HepG2 (cell line): Measurements from ENCODE around the gene PDIA5. TPM values are rescaled to one million over a fixed set of nuclear protein-coding genes. Genes with fewer than 3 reads are reported as not detected.

Experiments
- ADNP ChIP-seq: sonication (generic); formaldehyde crosslinking; IDR thresholded peaks from 2 replicates; pipeline ENCODE4 v1.4.0; 2020; ENCODE audit warnings: missing genetic modification reagents
- CREM ChIP-seq, 2 experiments: sonication (generic) in 1 of 2; formaldehyde crosslinking in 1 of 2; IDR thresholded peaks; 2 replicates each; pipeline versions ENCODE4 v1.4.0 to v1.6.1; 2016 to 2020; ENCODE audit warnings: antibody characterized with exemption in 1 of 2, mild to moderate bottlenecking in 1 of 2, missing genetic modification reagents in 1 of 2
- ELF4 ChIP-seq: sonication (generic); formaldehyde crosslinking; IDR thresholded peaks from 2 replicates; pipeline ENCODE4 v1.5.0; 2020; ENCODE audit warnings: missing genetic modification reagents, mild to moderate bottlenecking, moderate library complexity, borderline replicate concordance
- ETS1 ChIP-seq: sonication (generic); formaldehyde crosslinking; IDR thresholded peaks from 2 replicates; pipeline ENCODE4 v1.4.0; 2020; ENCODE audit warnings: missing genetic modification reagents
- FOXJ3 ChIP-seq: sonication (generic); formaldehyde crosslinking; IDR thresholded peaks from 2 replicates; pipeline ENCODE4 v1.4.0; 2020; ENCODE audit warnings: missing genetic modification reagents, mild to moderate bottlenecking, borderline replicate concordance
- FOXK2 ChIP-seq: fragments of 450-650 bp; IDR thresholded peaks from 2 replicates; pipeline ENCODE4 v1.6.1; 2016
- HOXA7 ChIP-seq: sonication (generic); formaldehyde crosslinking; IDR thresholded peaks from 2 replicates; pipeline ENCODE4 v1.8.1; 2022; ENCODE audit warnings: mild to moderate bottlenecking, missing genetic modification reagents, moderate library complexity
- LBX2 ChIP-seq: sonication (generic); formaldehyde crosslinking; IDR thresholded peaks from 2 replicates; pipeline ENCODE4 v1.5.0; 2020; ENCODE audit warnings: missing genetic modification reagents, mild to moderate bottlenecking, borderline replicate concordance
- MAFK ChIP-seq, 2 experiments: IDR thresholded peaks in 1 of 2; conservative IDR thresholded peaks in 1 of 2; 2 replicates each; pipeline ENCODE4 v1.6.1; 2011; ENCODE audit warnings: improper control_type of control experiment in 2 of 2, low read length in 2 of 2
- MXD4 ChIP-seq: IDR thresholded peaks from 2 replicates; pipeline ENCODE4 v1.6.1; 2016; ENCODE audit warnings: mild to moderate bottlenecking, missing biosample characterization, missing genetic modification reagents
- SCMH1 ChIP-seq: sonication (generic); formaldehyde crosslinking; IDR thresholded peaks from 2 replicates; pipeline ENCODE4 v1.9.0; 2021; ENCODE audit warnings: missing genetic modification reagents, mild to moderate bottlenecking, borderline replicate concordance
- YEATS4 ChIP-seq: sonication (generic); formaldehyde crosslinking; IDR thresholded peaks from 2 replicates; pipeline ENCODE4 v1.4.0; 2020; ENCODE audit warnings: missing genetic modification reagents, borderline replicate concordance
- ZFP36 ChIP-seq: fragments of 150-350 bp; IDR thresholded peaks from 2 replicates; pipeline ENCODE4 v1.6.1; 2018; ENCODE audit warnings: borderline replicate concordance, low read length, low read depth; ENCODE audit not compliant: partially characterized antibody
- ZKSCAN8 ChIP-seq: IDR thresholded peaks from 2 replicates; pipeline ENCODE4 v1.6.1; 2016; ENCODE audit warnings: borderline replicate concordance, missing genetic modification reagents, missing compliant biosample characterization
- ZNF296 ChIP-seq: sonication (generic); formaldehyde crosslinking; conservative IDR thresholded peaks from 2 replicates; pipeline ENCODE4 v1.5.0; 2020; ENCODE audit warnings: mild to moderate bottlenecking, missing genetic modification reagents
- ZNF329 ChIP-seq: sonication (generic); formaldehyde crosslinking; IDR thresholded peaks from 2 replicates; pipeline ENCODE4 v1.9.0; 2021; ENCODE audit warnings: low read depth, mild to moderate bottlenecking, missing genetic modification reagents
- ZNF543 ChIP-seq: sonication (generic); formaldehyde crosslinking; IDR thresholded peaks from 2 replicates; pipeline ENCODE4 v1.4.0; 2020; ENCODE audit warnings: mild to moderate bottlenecking, missing genetic modification reagents
- ZNF589 ChIP-seq: sonication (generic); formaldehyde crosslinking; conservative IDR thresholded peaks from 2 replicates; pipeline ENCODE4 v1.8.0; 2022; ENCODE audit warnings: mild to moderate bottlenecking, moderate library complexity, missing genetic modification reagents
- ZNF713 ChIP-seq: sonication (generic); formaldehyde crosslinking; IDR thresholded peaks from 2 replicates; pipeline ENCODE4 v1.4.0; 2020; ENCODE audit warnings: mild to moderate bottlenecking, missing genetic modification reagents
- ZNF75D ChIP-seq: sonication (generic); formaldehyde crosslinking; IDR thresholded peaks from 2 replicates; pipeline ENCODE4 v1.8.1; 2023; ENCODE audit warnings: missing genetic modification reagents, mild to moderate bottlenecking, borderline replicate concordance
- ZNF776 ChIP-seq: sonication (generic); formaldehyde crosslinking; IDR thresholded peaks from 2 replicates; pipeline ENCODE4 v1.4.0; 2020; ENCODE audit warnings: mild to moderate bottlenecking, missing genetic modification reagents
- ZNF781 ChIP-seq: sonication (generic); formaldehyde crosslinking; IDR thresholded peaks from 2 replicates; pipeline ENCODE4 v1.5.1; 2020; ENCODE audit warnings: borderline replicate concordance, mild to moderate bottlenecking, missing genetic modification reagents; ENCODE audit errors: not compliant biosample characterization
- ZNF790 ChIP-seq: sonication (generic); formaldehyde crosslinking; IDR thresholded peaks from 2 replicates; pipeline ENCODE4 v1.8.0; 2022; ENCODE audit warnings: missing genetic modification reagents, mild to moderate bottlenecking, borderline replicate concordance
- polyA plus RNA-seq, 8 experiments: library from polyadenylated mRNA; depleted of rRNA in 3 of 8; stranded (reverse) in 7 of 8; unstranded in 1 of 8; fragments of >200 nt; fragmentation: Illumina TruSeq in 4 of 8; extraction: Trizol in 4 of 8; gene quantifications; 2 replicates each; pipeline versions ENCODE4 v1.2.1 to v1.2.3, GENCODE V29; 2011 to 2016; ENCODE audit warnings: low read depth in 4 of 8, missing spikeins in 1 of 8, mixed read lengths in 1 of 8; ENCODE audit not compliant: insufficient read depth in 1 of 8
- total RNA-seq, 5 experiments: library from RNA; depleted of rRNA; stranded (reverse); fragments of >200 nt; fragmentation: Illumina TruSeq; extraction: Trizol; gene quantifications; 2 replicates each; pipeline ENCODE4 v1.2.3, GENCODE V29; 2016; ENCODE audit warnings: low read depth in 1 of 5
- TF ChIP-seq, protein P1 (sequence below): sonication (generic); formaldehyde crosslinking; IDR thresholded peaks from 2 replicates; pipeline ENCODE4 v1.5.0; 2020; ENCODE audit warnings: missing genetic modification reagents

Gene PDIA5
- total and polyA plus RNA-seq, 2 of the 13 experiments (the other 11 are each of a cell fraction or from before 2014, with no cell fraction given), result 51.3 to 74.3 TPM

DNA sequence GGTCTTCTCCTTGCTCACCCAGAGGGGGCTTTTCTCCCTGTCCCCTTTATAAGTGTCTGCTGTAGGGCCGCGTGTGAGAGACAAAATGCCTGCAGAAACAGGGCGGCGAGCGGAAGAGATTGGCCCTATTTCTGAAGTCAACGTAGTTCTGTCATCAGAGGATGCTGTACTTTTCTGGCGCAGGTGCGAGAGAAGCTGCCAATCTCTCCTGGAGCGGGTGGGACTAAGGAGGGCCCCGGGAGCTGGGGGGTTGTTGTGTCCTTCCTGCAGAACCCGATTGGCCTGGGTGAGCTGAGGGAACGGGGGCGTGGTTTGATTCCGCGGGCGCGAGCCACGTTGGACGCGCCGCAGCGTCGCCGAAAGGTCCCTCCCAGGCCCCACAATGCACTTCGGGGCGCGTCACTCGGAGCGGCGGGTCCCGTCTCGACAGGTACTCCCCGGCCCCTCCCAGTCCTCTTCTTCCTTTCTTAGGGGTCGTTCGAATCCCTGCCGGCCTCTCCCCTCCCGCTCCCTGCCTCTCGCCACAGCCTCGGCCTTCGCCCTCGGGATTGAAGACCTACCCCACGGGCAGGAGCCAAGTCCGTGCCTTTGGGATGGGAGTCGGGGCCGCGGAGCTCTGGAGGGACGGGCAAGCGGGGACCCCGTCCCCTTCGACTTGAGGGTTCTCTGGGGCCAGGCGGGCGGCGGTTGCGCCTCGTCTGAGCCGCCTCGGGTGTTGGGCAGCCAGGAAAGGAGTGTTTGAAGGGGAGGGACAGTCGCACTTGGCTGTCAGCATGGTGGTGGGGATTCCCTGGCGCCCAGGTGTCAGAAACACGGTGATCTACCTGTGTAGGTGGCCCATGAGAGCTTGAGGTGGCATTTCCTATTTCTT, 135.0 kb downstream of the PDIA5 start, which contains the start of gene SEC22A (continued):
- TF ChIP-seq ETS1 (CRISPR knock-in tag) (no peak), ZNF543 (CRISPR knock-in tag) (peak; percentile 39; the same call in 1 of the 2 replicates), FOXK2 (no peak; the same call in 1 of the 2 replicates), ZNF329 (CRISPR knock-in tag) (no peak), ELF4 (CRISPR knock-in tag) (no peak), ZNF713 (CRISPR knock-in tag) (no peak), ADNP (CRISPR knock-in tag) (no peak), LBX2 (CRISPR knock-in tag) (no peak), MXD4 (CRISPR knock-in tag) (no peak), FOXJ3 (CRISPR knock-in tag) (no peak), ZNF776 (no peak), ZNF296 (CRISPR knock-in tag) (no peak), ZKSCAN8 (no peak), ZNF781 (CRISPR knock-in tag) (peak; percentile 22), ZFP36 (no peak), ZNF589 (CRISPR knock-in tag) (no peak), YEATS4 (CRISPR knock-in tag) (peak; percentile 67; the same call in 1 of the 2 replicates), MAFK (conservative IDR thresholded peaks at IDR 0.05 in 1 of 2, IDR thresholded peaks at IDR 0.05 in 1 of 2; ENCODE audit: low read length in 2 of 2) (no peak), HOXA7 (CRISPR knock-in tag) (no peak), SCMH1 (CRISPR knock-in tag) (no peak), ZNF790 (peak; percentile 42; the same call in 1 of the 2 replicates), CREM (IDR thresholded peaks at IDR 0.05) (peak; percentile 75), CREM (CRISPR knock-in tag; IDR thresholded peaks at IDR 0.05) (no peak), ZNF75D (CRISPR knock-in tag) (no peak)
- TF ChIP-seq, protein P1, sequence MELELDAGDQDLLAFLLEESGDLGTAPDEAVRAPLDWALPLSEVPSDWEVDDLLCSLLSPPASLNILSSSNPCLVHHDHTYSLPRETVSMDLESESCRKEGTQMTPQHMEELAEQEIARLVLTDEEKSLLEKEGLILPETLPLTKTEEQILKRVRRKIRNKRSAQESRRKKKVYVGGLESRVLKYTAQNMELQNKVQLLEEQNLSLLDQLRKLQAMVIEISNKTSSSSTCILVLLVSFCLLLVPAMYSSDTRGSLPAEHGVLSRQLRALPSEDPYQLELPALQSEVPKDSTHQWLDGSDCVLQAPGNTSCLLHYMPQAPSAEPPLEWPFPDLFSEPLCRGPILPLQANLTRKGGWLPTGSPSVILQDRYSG (CRISPR knock-in tag), result no peak
